Spleen (tissue), 11 donors: ENCODE measurements around the gene CHRM5. TPM values are rescaled to one million over a fixed set of nuclear protein-coding genes. Genes with fewer than 3 reads are reported as not detected.

ENCODE experiments used
- DNase-seq: peaks from one replicate; pipeline ENCODE4 v3.0.0-alpha.2; 2020
- H3K27ac ChIP-seq, 8 donors: fragments of 200-600 bp; sonication (generic) in 7 of 8; 1 replicate in 4 of 8; 2 replicates in 4 of 8; pipeline versions ENCODE4 v1.5.0 to v1.8.0; 2016 to 2021; ENCODE audit warnings: inconsistent platforms in 4 of 8, mild to moderate bottlenecking in 4 of 8, moderate library complexity in 1 of 8
- H3K27me3 ChIP-seq, 7 donors: fragments of 200-600 bp; sonication (generic) in 6 of 7; replicated peaks in 1 of 7; 1 replicate in 4 of 7; 2 replicates in 3 of 7; pipeline versions ENCODE4 v1.5.0 to v1.8.0; 2016 to 2021; ENCODE audit warnings: inconsistent platforms in 3 of 7, mild to moderate bottlenecking in 1 of 7
- H3K36me3 ChIP-seq, 6 donors: fragments of 200-600 bp; sonication (generic) in 5 of 6; 1 replicate in 4 of 6; 2 replicates in 2 of 6; pipeline versions ENCODE4 v1.5.0 to v1.8.0; 2016 to 2021; ENCODE audit warnings: inconsistent platforms in 2 of 6
- H3K4me1 ChIP-seq, 6 donors: fragments of 200-600 bp; sonication (generic) in 5 of 6; 1 replicate in 3 of 6; 2 replicates in 3 of 6; pipeline versions ENCODE4 v1.5.0 to v1.8.0; 2016 to 2021; ENCODE audit warnings: inconsistent platforms in 3 of 6
- H3K4me3 ChIP-seq, 8 donors: fragments of 200-600 bp; sonication (generic) in 7 of 8; 1 replicate in 4 of 8; 2 replicates in 4 of 8; pipeline versions ENCODE4 v1.5.0 to v1.8.0; 2016 to 2021; ENCODE audit warnings: inconsistent platforms in 4 of 8, mild to moderate bottlenecking in 4 of 8, moderate library complexity in 2 of 8
- H3K9me3 ChIP-seq, 8 donors: fragments of 200-600 bp; sonication (generic) in 7 of 8; 1 replicate in 4 of 8; 2 replicates in 4 of 8; pipeline versions ENCODE4 v1.5.0 to v1.8.0; 2016 to 2021; ENCODE audit warnings: inconsistent platforms in 4 of 8
- POLR2A ChIP-seq, 3 donors: fragments of 450-650 bp; IDR thresholded peaks; one replicate each; pipeline ENCODE4 v1.5.1; 2017; ENCODE audit warnings: antibody characterized with exemption in 3 of 3, mild to moderate bottlenecking in 1 of 3
- POLR2AphosphoS5 ChIP-seq, 3 donors: sonication (generic); formaldehyde crosslinking; IDR thresholded peaks; one replicate each; pipeline ENCODE4 v1.5.1; 2017; ENCODE audit warnings: antibody characterized with exemption in 3 of 3
- WGBS, 5 donors: extraction: QIAGEN DNeasy Blood & Tissue Kit in 3 of 5; methylation state at CpG; one replicate each; pipeline versions ENCODE4 v1.1.5 to v1.1.7; 2013 to 2018; 5-methylcytosine and 5-hydroxymethylcytosine counted together
- intact Hi-C: fragments of 100-400 bp; cut with DNase I; formaldehyde crosslinking; loops from one replicate; pipeline ENCODE4 v1.15.0; 2023; ENCODE audit warnings: low total_unique reads
- polyA plus RNA-seq, 3 donors: library from polyadenylated mRNA; stranded (reverse); fragments of 200-250 nt; gene quantifications; one replicate each; pipeline ENCODE4 v1.2.1, GENCODE V29; 2013
- total RNA-seq, 7 donors: library from RNA; depleted of rRNA in 3 of 7; stranded (reverse); fragments of >200 nt in 3 of 7; fragmentation: NEBNext Ultra II Directional in 4 of 7; extraction: Animal tissue kit (Norgen Biotek cat#: 25700) in 4 of 7; gene quantifications; one replicate each; pipeline versions ENCODE4 v1.1.0 to v1.2.1, GENCODE V29; 2016 to 2021
- TF ChIP-seq, protein P1 (sequence below), 11 experiments: fragments of 200-600 bp in 7 of 11; fragments of 450-650 bp in 4 of 11; sonication (generic) in 4 of 11; IDR thresholded peaks in 8 of 11; conservative IDR thresholded peaks in 3 of 11; 1 replicate in 7 of 11; 2 replicates in 4 of 11; pipeline versions ENCODE4 v1.4.0 to v1.8.0; 2016 to 2021; ENCODE audit warnings: antibody characterized with exemption in 11 of 11, inconsistent platforms in 4 of 11, mild to moderate bottlenecking in 1 of 11
- donor health status: healthy with polysubstance abuse.
- donor health status: DM: no; HTN: no; CAD: no; lungs with moderate emphysema.
- donor health status: DM: no; HTN: no; CAD: no.
- donor health status: Bipolar disorder and iron deficiency.
- donor health status: healthy.
- donor health status: DM: no; HTN: no; CAD: no.
- donor health status: DM: yes; HTN: yes; CAD: no.

CHRM5 gene
- total and polyA plus RNA-seq, 10 donors: 0.03 TPM; not detected in 9

DNA sequence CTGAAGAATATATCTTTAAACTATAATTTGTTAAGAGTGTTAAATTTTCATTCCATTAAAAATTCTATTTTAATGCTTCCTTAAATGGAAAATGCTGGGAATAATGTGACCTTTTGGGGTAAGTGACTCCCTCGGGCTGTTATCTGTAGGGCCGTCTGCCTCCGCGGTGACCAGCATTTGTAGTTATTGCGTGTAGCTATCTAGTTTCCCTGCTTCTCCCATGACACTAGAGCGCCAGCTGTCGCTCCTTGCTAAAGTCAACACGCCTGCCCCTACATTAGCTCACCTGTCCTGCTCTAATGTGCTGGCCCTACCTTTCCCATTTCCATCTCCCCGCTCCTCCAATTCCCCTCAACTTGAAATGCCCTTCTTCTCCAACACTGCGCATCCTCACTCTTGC is 12.4 kb upstream of the CHRM5 start:
- intact Hi-C loops: no loop called here
- TF ChIP-seq, protein P1, sequence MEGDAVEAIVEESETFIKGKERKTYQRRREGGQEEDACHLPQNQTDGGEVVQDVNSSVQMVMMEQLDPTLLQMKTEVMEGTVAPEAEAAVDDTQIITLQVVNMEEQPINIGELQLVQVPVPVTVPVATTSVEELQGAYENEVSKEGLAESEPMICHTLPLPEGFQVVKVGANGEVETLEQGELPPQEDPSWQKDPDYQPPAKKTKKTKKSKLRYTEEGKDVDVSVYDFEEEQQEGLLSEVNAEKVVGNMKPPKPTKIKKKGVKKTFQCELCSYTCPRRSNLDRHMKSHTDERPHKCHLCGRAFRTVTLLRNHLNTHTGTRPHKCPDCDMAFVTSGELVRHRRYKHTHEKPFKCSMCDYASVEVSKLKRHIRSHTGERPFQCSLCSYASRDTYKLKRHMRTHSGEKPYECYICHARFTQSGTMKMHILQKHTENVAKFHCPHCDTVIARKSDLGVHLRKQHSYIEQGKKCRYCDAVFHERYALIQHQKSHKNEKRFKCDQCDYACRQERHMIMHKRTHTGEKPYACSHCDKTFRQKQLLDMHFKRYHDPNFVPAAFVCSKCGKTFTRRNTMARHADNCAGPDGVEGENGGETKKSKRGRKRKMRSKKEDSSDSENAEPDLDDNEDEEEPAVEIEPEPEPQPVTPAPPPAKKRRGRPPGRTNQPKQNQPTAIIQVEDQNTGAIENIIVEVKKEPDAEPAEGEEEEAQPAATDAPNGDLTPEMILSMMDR (IDR thresholded peaks at IDR 0.05 in 8 of 11, conservative IDR thresholded peaks at IDR 0.05 in 3 of 11): no peak
- no peak for TF ChIP-seq POLR2AphosphoS5 (IDR thresholded peaks at IDR 0.05)
- no peak for TF ChIP-seq POLR2A (IDR thresholded peaks at IDR 0.05)
- Histone ChIP-seq H3K27me3 (no peaks in the 10 kb centered on the region), H3K4me3 (no peak overlapping the region), H3K9me3 (peaks cover 0 to 13% (median 6%) of the 10 kb centered on the region in 8 donors), H3K36me3 (no peaks in the 10 kb centered on the region), H3K27ac (no peak overlapping the region), H3K4me1 (no peaks in the 10 kb centered on the region)
- WGBS, 5 donors: 82 to 87% (median 84%) methylated on average over 10 of the region's 10 CpGs
- DNase-seq: no peak

DNA sequence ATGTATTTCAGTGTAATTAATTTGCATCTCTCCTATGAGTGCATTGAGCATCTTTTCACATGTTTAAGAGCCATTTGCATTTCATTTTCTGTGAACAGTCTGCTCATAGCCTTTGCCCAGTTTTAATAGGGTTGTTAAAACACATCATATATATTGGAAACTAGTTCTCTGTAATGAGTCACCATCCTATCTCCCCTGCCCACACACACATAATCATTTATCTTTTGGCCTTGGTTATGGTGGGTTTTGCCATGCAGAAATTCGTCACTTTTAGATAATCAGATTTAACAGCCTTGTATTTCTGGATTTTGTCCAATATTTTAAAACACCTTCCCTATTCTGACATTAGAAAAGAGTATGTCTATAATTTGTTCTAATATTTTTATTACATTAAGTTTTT is 11.9 kb upstream of the CHRM5 start:
- no peaks in the 10 kb centered on the region for H3K36me3 ChIP-seq
- intact Hi-C loops: no loop called here
- no peaks in the 10 kb centered on the region for H3K27me3 ChIP-seq
- no peak overlapping the region for H3K27ac ChIP-seq
- TF ChIP-seq, protein P1 (IDR thresholded peaks at IDR 0.05 in 8 of 11, conservative IDR thresholded peaks at IDR 0.05 in 3 of 11): no peak
- TF ChIP-seq POLR2A (IDR thresholded peaks at IDR 0.05): no peak
- no peak for TF ChIP-seq POLR2AphosphoS5 (IDR thresholded peaks at IDR 0.05)
- H3K4me3 ChIP-seq: no peak overlapping the region
- DNase-seq: no peak
- peaks cover 0 to 13% (median 6%) of the 10 kb centered on the region in 8 donors for H3K9me3 ChIP-seq
- no peaks in the 10 kb centered on the region for H3K4me1 ChIP-seq
- 28 to 61% (median 37%) methylated on average over 1 of the region's 1 CpG for WGBS, 5 donors

DNA sequence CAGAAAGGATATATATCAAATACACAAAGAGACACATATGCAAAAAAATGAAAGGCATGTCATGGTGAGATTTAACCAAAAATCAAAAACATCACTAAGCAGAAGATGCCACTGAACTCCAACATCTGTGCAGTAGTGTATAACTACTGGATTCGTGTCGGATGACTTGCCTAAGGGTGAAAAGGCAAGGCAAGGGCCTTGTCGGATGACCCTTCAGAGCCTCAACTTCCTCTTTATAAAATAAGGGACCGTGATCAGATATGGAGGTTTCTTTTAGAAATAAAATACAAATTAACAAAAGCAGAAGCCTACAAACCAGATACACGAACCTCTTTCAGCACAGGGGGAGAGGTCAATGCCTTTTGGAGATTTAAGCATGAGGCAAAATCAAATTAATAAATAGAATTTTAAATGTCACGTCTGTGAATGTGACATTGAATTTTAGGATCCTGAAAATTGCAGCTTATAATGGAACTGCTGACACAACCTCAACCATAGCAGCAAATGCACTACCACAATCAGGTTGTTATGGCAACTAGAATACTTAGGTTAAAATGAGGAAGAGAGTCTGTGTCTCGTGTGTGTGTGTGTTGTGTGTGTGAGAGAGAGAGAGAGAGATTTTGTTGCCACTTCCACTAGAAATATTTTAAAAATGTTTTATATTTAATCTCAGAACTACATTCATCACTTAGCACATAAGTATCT is 8.3 kb upstream of the CHRM5 start:
- TF ChIP-seq POLR2AphosphoS5 (IDR thresholded peaks at IDR 0.05) (no peak), POLR2A (IDR thresholded peaks at IDR 0.05) (no peak)
- TF ChIP-seq, protein P1 (IDR thresholded peaks at IDR 0.05 in 8 of 11, conservative IDR thresholded peaks at IDR 0.05 in 3 of 11): no peak
- WGBS, 5 donors: 68 to 74% (median 70%) methylated on average over 7 of the region's 7 CpGs
- H3K4me3 ChIP-seq: no peak overlapping the region
- H3K36me3 ChIP-seq: no peaks in the 10 kb centered on the region
- H3K4me1 ChIP-seq: no peaks in the 10 kb centered on the region
- no peaks in the 10 kb centered on the region for H3K27me3 ChIP-seq
- intact Hi-C loops: no loop called here
- no peaks in the 10 kb centered on the region for H3K9me3 ChIP-seq
- no peak overlapping the region for H3K27ac ChIP-seq
- no peak for DNase-seq

DNA sequence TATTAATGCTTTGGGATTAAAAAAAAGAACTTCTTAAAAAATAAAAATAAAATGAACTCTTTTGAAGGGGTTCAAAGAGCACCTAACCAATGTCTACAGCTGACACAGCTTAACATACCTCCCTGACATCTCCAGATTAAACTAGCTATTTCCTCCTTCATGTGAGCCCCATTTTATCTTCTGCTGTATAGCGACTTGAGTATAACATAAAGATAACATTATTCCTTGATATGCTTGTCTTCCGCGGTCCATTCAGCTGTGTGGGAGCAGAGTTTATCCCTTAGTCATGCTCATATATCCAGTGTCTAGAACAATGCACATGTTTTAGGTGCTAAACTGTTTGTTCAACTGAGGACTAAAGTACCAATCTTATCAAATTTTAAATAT is 7.8 kb upstream of the CHRM5 start:
- no peaks in the 10 kb centered on the region for H3K4me1 ChIP-seq
- H3K36me3 ChIP-seq: no peaks in the 10 kb centered on the region
- H3K9me3 ChIP-seq: no peaks in the 10 kb centered on the region
- WGBS, 5 donors: 85 to 94% (median 92%) methylated on average over 3 of the region's 3 CpGs
- no peak overlapping the region for H3K27ac ChIP-seq
- DNase-seq: no peak
- no peaks in the 10 kb centered on the region for H3K27me3 ChIP-seq
- intact Hi-C loops: no loop called here
- TF ChIP-seq, protein P1 (IDR thresholded peaks at IDR 0.05 in 8 of 11, conservative IDR thresholded peaks at IDR 0.05 in 3 of 11): no peak
- TF ChIP-seq POLR2AphosphoS5 (IDR thresholded peaks at IDR 0.05) (no peak), POLR2A (IDR thresholded peaks at IDR 0.05) (no peak)
- H3K4me3 ChIP-seq: no peak overlapping the region
